ENCODE data around the gene PPP1R17. TPM values are rescaled to one million over a fixed set of nuclear protein-coding genes. Genes with fewer than 3 reads are reported as not detected.

PPP1R17 gene
- total RNA-seq, 2 experiments from 2014 or later: not detected

DNA sequence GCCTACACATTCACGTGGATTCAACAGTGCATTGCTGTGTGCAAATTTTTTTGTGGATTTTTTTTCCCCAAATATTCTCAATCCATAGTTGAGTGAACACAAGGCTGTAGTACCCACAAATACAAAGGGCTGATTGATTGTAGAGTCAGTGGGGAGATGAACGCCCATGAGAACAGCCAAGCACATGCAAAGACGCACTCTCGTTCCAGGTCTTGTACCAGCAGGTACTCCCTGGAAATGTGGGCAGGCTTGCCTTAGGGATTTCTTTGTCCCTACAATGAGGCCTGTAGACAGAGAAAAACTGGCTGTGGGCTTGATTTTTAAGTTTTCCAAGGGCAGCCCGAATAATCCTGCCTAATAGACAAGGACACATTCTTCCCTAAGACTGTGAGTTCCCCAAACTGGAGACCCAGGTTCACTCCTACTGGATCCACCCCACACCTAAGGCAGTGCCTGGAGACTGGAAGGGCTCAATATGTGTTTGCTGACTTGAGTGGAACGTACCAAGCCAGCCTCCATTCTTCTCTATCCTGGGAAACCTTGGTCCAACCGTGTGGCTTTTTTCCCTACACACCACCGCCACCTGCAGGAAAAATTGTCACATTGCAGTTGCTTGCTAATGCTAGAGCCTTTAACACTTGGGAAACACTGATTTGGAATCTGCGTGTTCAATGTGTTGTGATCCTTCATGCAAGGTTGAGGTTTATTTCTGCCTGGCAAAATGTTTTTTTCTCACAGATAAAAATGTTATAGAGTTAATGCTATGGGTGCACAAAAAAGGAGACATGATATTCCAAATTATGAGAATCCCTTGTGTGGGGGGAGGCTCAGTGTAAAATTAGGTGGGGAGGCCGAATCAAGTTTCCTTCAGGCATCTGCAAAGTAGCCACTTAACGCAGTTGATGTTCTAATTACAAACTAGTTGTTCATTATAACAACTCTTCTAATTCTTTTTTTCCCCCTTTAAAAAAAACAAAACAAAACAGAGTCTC lies 49.3 kb downstream of the PPP1R17 start:
- Mint-ChIP-seq H3K4me1 (no peaks in the 10 kb centered on the region), H3K27me3 (no peaks in the 10 kb centered on the region), H3K9me3 (no peaks in the 10 kb centered on the region), H3K27ac (no peak overlapping the region), H3K36me3 (no peaks in the 10 kb centered on the region), H3K4me3 (no peak overlapping the region)
- no peak for DNase-seq

DNA sequence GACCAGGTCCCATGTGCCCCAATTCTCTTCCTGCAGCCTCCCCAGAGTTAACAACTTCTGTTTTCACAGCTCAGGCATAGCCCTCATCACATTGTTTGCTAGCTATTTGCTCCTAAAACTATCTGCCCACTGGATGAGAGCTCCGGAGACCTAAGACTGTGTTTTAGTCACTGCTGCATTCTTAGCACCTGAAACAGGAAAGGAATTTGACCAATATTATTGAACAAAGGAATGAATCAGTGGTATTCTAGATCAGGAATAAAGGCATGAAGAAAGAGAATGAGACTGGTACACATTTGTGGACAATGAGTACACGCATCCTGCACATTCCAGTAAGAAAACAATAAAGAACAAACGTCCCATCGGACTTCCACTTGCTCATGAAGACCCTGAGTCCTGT lies 54.8 kb downstream of the PPP1R17 start:
- Mint-ChIP-seq H3K27ac (no peak overlapping the region), H3K27me3 (peaks cover 11% of the 10 kb centered on the region), H3K36me3 (no peaks in the 10 kb centered on the region), H3K9me3 (no peaks in the 10 kb centered on the region), H3K4me1 (no peaks in the 10 kb centered on the region), H3K4me3 (no peak overlapping the region)
- DNase-seq: no peak

DNA sequence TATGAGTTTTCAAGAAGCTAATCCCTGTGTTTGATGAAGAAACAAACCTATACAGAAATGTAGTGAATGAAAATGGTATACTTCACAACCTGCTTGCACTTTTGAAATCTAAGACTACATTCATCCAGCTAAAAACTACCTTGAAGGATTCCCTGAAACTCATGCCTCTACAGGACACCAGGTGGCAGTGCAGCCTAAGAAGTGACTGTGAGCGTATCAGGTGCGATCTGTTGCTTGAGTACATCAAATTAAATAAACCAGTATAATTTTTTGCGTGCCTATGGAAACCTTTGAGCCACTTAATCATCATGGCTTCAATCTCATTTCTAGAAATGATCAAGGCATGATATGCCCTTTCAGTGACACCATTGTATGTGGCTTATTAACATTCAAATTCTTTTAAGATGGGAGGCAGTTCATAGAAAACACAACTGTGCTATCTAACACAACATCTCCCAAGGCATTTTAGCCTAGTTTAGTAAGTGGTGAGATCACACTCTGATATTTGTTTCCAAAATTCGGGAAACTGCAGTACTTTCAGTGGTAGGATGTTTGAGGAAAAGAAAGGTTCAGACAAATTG lies 57.4 kb downstream of the PPP1R17 start:
- Mint-ChIP-seq H3K9me3 (no peaks in the 10 kb centered on the region), H3K4me1 (no peaks in the 10 kb centered on the region), H3K27ac (no peak overlapping the region), H3K27me3 (peaks cover 11% of the 10 kb centered on the region), H3K4me3 (no peak overlapping the region), H3K36me3 (no peaks in the 10 kb centered on the region)
- peak; percentile 41 for DNase-seq

DNA sequence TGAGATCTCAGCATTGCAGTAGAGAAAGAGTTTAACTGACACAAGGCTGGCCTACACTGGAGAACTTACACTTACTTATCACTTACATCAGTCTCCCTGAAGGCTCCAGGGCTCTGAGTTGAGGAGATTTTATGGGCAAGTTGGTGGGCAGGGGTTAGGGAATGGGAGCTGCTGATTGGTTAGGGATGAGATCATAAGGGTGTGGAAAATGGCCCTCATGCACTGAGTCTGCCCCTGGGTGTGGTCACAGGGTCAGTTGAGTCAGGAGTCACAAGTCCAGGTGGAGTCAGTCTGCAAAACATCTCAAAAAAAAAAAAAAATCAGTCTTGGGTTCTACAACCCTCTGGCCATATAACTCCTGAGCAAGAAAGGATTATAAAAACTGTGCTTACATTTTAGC lies 60.5 kb downstream of the PPP1R17 start:
- Mint-ChIP-seq H3K27ac (no peak overlapping the region), H3K4me1 (no peaks in the 10 kb centered on the region), H3K4me3 (no peak overlapping the region), H3K36me3 (no peaks in the 10 kb centered on the region), H3K9me3 (no peaks in the 10 kb centered on the region), H3K27me3 (peaks cover 11% of the 10 kb centered on the region)
- DNase-seq: no peak

DNA sequence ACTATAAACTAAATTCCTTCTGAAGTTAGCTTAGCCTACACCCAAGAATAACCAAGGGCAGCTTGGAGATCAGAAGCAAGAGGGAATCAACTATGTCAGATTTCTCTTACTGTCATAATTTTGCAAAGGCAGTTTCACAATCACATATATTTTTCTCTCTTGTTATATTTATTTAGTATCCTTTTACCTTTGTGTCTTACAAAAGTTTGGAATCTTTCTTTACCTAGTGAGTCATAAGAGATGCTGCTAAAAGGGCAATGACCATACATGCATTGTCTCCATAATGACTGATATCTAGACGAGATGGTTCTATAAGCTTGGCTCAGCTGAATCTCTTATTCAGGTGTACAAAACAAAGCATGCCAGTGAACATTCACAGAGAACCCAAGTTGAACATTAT lies 61.1 kb downstream of the PPP1R17 start:
- DNase-seq: no peak
- no peaks in the 10 kb centered on the region for H3K4me1 Mint-ChIP-seq
- no peak overlapping the region for H3K27ac Mint-ChIP-seq
- H3K27me3 Mint-ChIP-seq: peaks cover 11% of the 10 kb centered on the region
- H3K9me3 Mint-ChIP-seq: no peaks in the 10 kb centered on the region
- no peak overlapping the region for H3K4me3 Mint-ChIP-seq
- no peaks in the 10 kb centered on the region for H3K36me3 Mint-ChIP-seq

DNA sequence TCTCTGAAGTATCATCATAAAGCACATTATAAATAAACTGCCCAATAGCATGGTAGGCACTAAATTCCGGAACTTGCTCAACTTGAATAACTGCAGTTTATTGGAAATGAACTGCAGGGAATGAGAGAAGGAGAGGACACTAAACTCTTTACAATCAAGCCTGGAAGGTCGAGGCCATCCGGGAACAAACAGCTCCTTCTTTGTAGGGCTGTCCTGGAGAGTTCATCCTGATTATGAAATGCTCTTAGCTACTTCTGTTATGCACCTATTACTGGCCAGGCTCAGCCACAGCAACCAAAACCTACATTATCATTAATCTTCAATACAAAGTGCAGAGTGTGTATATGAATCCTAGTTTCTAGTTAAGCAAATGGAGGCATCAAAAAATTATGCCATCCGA lies 64.7 kb downstream of the PPP1R17 start:
- no peaks in the 10 kb centered on the region for H3K27me3 Mint-ChIP-seq
- no peak for DNase-seq
- peaks cover 1% of the 10 kb centered on the region for H3K9me3 Mint-ChIP-seq
- no peak overlapping the region for H3K27ac Mint-ChIP-seq
- H3K4me3 Mint-ChIP-seq: no peak overlapping the region
- H3K36me3 Mint-ChIP-seq: no peaks in the 10 kb centered on the region
- no peaks in the 10 kb centered on the region for H3K4me1 Mint-ChIP-seq

Other genes starting within 250 kb of the PPP1R17 start
- not detected for gene ITPRID1, start 173.1 kb upstream of the PPP1R17 start, total RNA-seq